CD14-positive monocyte (primary cell): ENCODE data around the gene AMPD1. TPM values are rescaled to one million over a fixed set of nuclear protein-coding genes. Genes with fewer than 3 reads are reported as not detected.

Source experiments
- DNase-seq, 3 donors: peaks; one replicate each; pipeline ENCODE4 v3.0.0-alpha.2; 2011 to 2022
- H2AFZ ChIP-seq: 2 replicates; pipeline ENCODE4 v1.6.0; 2012; ENCODE audit warnings: mild to moderate bottlenecking, low read depth, low read length, inconsistent platforms; ENCODE audit not compliant: insufficient read depth, poor library complexity, severe bottlenecking
- H3K27ac ChIP-seq, 2 donors: 1 replicate in 1 of 2; 2 replicates in 1 of 2; pipeline ENCODE4 v1.5.1; 2012 to 2013; ENCODE audit warnings: low read length in 2 of 2, control low read depth in 1 of 2, inconsistent platforms in 1 of 2, low read depth in 1 of 2, mild to moderate bottlenecking in 1 of 2
- H3K27me3 ChIP-seq, 2 donors: one replicate each; pipeline versions ENCODE4 v1.6.0 to v1.6.1; 2011 to 2013; ENCODE audit warnings: low read length in 2 of 2; ENCODE audit not compliant: control insufficient read depth in 2 of 2, insufficient read depth in 2 of 2
- H3K36me3 ChIP-seq, 2 donors: replicated peaks in 1 of 2; 1 replicate in 1 of 2; 2 replicates in 1 of 2; pipeline versions ENCODE4 v1.5.1 to v1.6.1; 2012 to 2013; ENCODE audit warnings: low read length in 2 of 2, control low read depth in 1 of 2, inconsistent platforms in 1 of 2, mild to moderate bottlenecking in 1 of 2; ENCODE audit not compliant: insufficient read depth in 2 of 2, control insufficient read depth in 1 of 2
- H3K4me1 ChIP-seq, 2 donors: 1 replicate in 1 of 2; 2 replicates in 1 of 2; pipeline versions ENCODE4 v1.5.1 to v1.6.1; 2012 to 2013; ENCODE audit warnings: low read length in 2 of 2, control low read depth in 1 of 2, inconsistent platforms in 1 of 2, mild to moderate bottlenecking in 1 of 2, moderate library complexity in 1 of 2; ENCODE audit not compliant: insufficient read depth in 2 of 2, control insufficient read depth in 1 of 2
- H3K4me2 ChIP-seq: replicated peaks from 2 replicates; pipeline ENCODE3; 2012; ENCODE audit warnings: low read length, moderate library complexity, mild to moderate bottlenecking; ENCODE audit not compliant: poor library complexity, severe bottlenecking; ENCODE audit errors: extremely low read depth
- H3K4me3 ChIP-seq, 3 experiments: fragments of 200-600 bp in 1 of 3; sonication (generic) in 1 of 3; replicated peaks in 1 of 3; 1 replicate in 2 of 3; 2 replicates in 1 of 3; pipeline ENCODE4 v1.5.1; 2011 to 2013; ENCODE audit warnings: low read length in 3 of 3, mild to moderate bottlenecking in 3 of 3, control low read depth in 2 of 3, low read depth in 2 of 3, inconsistent platforms in 1 of 3, moderate library complexity in 1 of 3
- H3K79me2 ChIP-seq: 2 replicates; pipeline ENCODE4 v1.6.0; 2012; ENCODE audit warnings: mild to moderate bottlenecking, control low read depth, inconsistent platforms, low read length, moderate library complexity; ENCODE audit not compliant: insufficient read depth
- H3K9ac ChIP-seq: 2 replicates; pipeline ENCODE4 v1.6.0; 2017; ENCODE audit warnings: low read length, mild to moderate bottlenecking; ENCODE audit not compliant: insufficient read depth, poor library complexity, severe bottlenecking
- H3K9me3 ChIP-seq, 2 donors: replicated peaks in 1 of 2; 1 replicate in 1 of 2; 2 replicates in 1 of 2; pipeline versions ENCODE4 v1.5.1 to v1.6.1; 2012 to 2013; ENCODE audit warnings: low read length in 2 of 2, control low read depth in 1 of 2; ENCODE audit not compliant: control insufficient read depth in 1 of 2, insufficient read depth in 1 of 2
- H4K20me1 ChIP-seq: 2 replicates; pipeline ENCODE4 v1.6.0; 2012; ENCODE audit warnings: mild to moderate bottlenecking, low read length, control low read depth, moderate library complexity; ENCODE audit not compliant: insufficient read depth
- H3K27ac Mint-ChIP-seq, 7 donors: one replicate each; pipeline ENCODE4 v1.8.0; 2020; ENCODE audit warnings: mild to moderate bottlenecking in 7 of 7, mixed read lengths in 7 of 7, moderate library complexity in 6 of 7, inconsistent platforms in 2 of 7
- H3K27me3 Mint-ChIP-seq, 3 donors: one replicate each; pipeline ENCODE4 v1.8.0; 2021 to 2022; ENCODE audit warnings: low read depth in 3 of 3, mild to moderate bottlenecking in 3 of 3, mixed read lengths in 3 of 3, moderate library complexity in 3 of 3, inconsistent platforms in 1 of 3
- H3K36me3 Mint-ChIP-seq, 2 donors: one replicate each; pipeline ENCODE4 v1.8.0; 2020; ENCODE audit warnings: mixed read lengths in 2 of 2, inconsistent platforms in 1 of 2, mild to moderate bottlenecking in 1 of 2
- H3K4me1 Mint-ChIP-seq: one replicate; pipeline ENCODE4 v1.8.0; 2020; ENCODE audit warnings: mild to moderate bottlenecking, mixed read lengths
- H3K4me3 Mint-ChIP-seq, 2 donors: one replicate each; pipeline ENCODE4 v1.8.0; 2020; ENCODE audit warnings: mild to moderate bottlenecking in 2 of 2, mixed read lengths in 2 of 2, moderate library complexity in 1 of 2
- H3K9me3 Mint-ChIP-seq, 7 donors: one replicate each; pipeline ENCODE4 v1.8.0; 2020 to 2022; ENCODE audit warnings: mixed read lengths in 7 of 7, mild to moderate bottlenecking in 6 of 7, moderate library complexity in 6 of 7, inconsistent platforms in 2 of 7
- WGBS: methylation state at CpG from one replicate; pipeline ENCODE4 v1.1.5; 2013; ENCODE audit warnings: missing lambda C conversion rate; ENCODE audit not compliant: insufficient coverage; 5-methylcytosine and 5-hydroxymethylcytosine counted together
- intact Hi-C, 2 donors: fragments of 100-400 bp; cut with micrococcal nuclease; formaldehyde crosslinking; loops; one replicate each; pipeline versions ENCODE4 v1.15.0 to v1.15.1; 2023
- polyA plus RNA-seq, 3 donors: library from polyadenylated mRNA; depleted of rRNA in 1 of 3; unstranded in 2 of 3; stranded (reverse) in 1 of 3; fragments of 300-500 nt in 2 of 3; fragments of >200 nt in 1 of 3; fragmentation: Illumina TruSeq in 2 of 3; gene quantifications; 1 replicate in 2 of 3; 2 replicates in 1 of 3; pipeline ENCODE4 v1.2.3, GENCODE V29; 2012 to 2021
- TF ChIP-seq, protein P1 (sequence below): fragments of 200-600 bp; IDR thresholded peaks from one replicate; pipeline ENCODE4 v1.8.0; 2022; ENCODE audit warnings: antibody characterized with exemption, mild to moderate bottlenecking

The AMPD1 gene
- polyA plus RNA-seq, 3 donors, result not detected

- WGBS, result no CpG with 5 or more reads among the region's 1 CpG
- H3K36me3 ChIP-seq, result peaks cover 61 to 100% of the 10 kb centered on the region in 2 donors
Observed at GRCh38 chr1:114740331-114740730, 45.0 kb upstream of the AMPD1 start.

GRCh38 chr1:114737314-114737849, 42.0 kb upstream of the AMPD1 start:
- H3K27me3 Mint-ChIP-seq, result no peaks in the 10 kb centered on the region

More at GRCh38 chr1:114740331-114740730, 45.0 kb upstream of the AMPD1 start:
- H3K9me3 Mint-ChIP-seq, result no peaks in the 10 kb centered on the region
- DNase-seq, result no peak
- H3K4me3 Mint-ChIP-seq, result no peak overlapping the region
- H3K4me1 Mint-ChIP-seq, result no peaks in the 10 kb centered on the region
- peaks cover 64 to 83% of the 10 kb centered on the region in 2 donors for H3K36me3 Mint-ChIP-seq
- no peak overlapping the region for H3K4me3 ChIP-seq
- H3K4me1 ChIP-seq, result no peaks in the 10 kb centered on the region
- peaks cover 100% of the 10 kb centered on the region for H4K20me1 ChIP-seq
- no peak overlapping the region for H3K27ac Mint-ChIP-seq
- no peaks in the 10 kb centered on the region for H3K27me3 ChIP-seq
- no peaks in the 10 kb centered on the region for H3K27me3 Mint-ChIP-seq
- H2AFZ ChIP-seq, result no peak overlapping the region
- H3K4me2 ChIP-seq, result no peak overlapping the region
- H3K9ac ChIP-seq, result no peak overlapping the region
- TF ChIP-seq, protein P1, sequence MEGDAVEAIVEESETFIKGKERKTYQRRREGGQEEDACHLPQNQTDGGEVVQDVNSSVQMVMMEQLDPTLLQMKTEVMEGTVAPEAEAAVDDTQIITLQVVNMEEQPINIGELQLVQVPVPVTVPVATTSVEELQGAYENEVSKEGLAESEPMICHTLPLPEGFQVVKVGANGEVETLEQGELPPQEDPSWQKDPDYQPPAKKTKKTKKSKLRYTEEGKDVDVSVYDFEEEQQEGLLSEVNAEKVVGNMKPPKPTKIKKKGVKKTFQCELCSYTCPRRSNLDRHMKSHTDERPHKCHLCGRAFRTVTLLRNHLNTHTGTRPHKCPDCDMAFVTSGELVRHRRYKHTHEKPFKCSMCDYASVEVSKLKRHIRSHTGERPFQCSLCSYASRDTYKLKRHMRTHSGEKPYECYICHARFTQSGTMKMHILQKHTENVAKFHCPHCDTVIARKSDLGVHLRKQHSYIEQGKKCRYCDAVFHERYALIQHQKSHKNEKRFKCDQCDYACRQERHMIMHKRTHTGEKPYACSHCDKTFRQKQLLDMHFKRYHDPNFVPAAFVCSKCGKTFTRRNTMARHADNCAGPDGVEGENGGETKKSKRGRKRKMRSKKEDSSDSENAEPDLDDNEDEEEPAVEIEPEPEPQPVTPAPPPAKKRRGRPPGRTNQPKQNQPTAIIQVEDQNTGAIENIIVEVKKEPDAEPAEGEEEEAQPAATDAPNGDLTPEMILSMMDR, result no peak
- H3K9me3 ChIP-seq, result no peaks in the 10 kb centered on the region
- H3K27ac ChIP-seq, result no peak overlapping the region
- intact Hi-C loops, result no loop called here
- peaks cover 87% of the 10 kb centered on the region for H3K79me2 ChIP-seq

More at GRCh38 chr1:114737314-114737849, 42.0 kb upstream of the AMPD1 start:
- Mint-ChIP-seq H3K36me3 (peaks cover 72 to 85% of the 10 kb centered on the region in 2 donors), H3K4me3 (no peak overlapping the region), H3K4me1 (no peaks in the 10 kb centered on the region), H3K9me3 (no peaks in the 10 kb centered on the region), H3K27ac (no peak overlapping the region)
- H3K27me3 ChIP-seq, result no peaks in the 10 kb centered on the region
- TF ChIP-seq, protein P1, result no peak
- H3K79me2 ChIP-seq, result peaks cover 59% of the 10 kb centered on the region
- peaks cover 92% of the 10 kb centered on the region for H4K20me1 ChIP-seq
- no peaks in the 10 kb centered on the region for H3K4me1 ChIP-seq
- H3K9me3 ChIP-seq, result no peaks in the 10 kb centered on the region
- peaks cover 80 to 100% of the 10 kb centered on the region in 2 donors for H3K36me3 ChIP-seq
- H3K4me2 ChIP-seq, result no peak overlapping the region
- WGBS, result 100% methylated on average over 2 of the region's 6 CpGs
- no peak overlapping the region for H3K27ac ChIP-seq
- H3K9ac ChIP-seq, result no peak overlapping the region
- H3K4me3 ChIP-seq, result no peak overlapping the region
- intact Hi-C loops, result no loop called here
- DNase-seq, result no peak
- H2AFZ ChIP-seq, result no peak overlapping the region
